ENCODE measurements around the gene METTL21C. TPM values are rescaled to one million over a fixed set of nuclear protein-coding genes. Genes with fewer than 3 reads are reported as not detected.

The METTL21C gene
- total RNA-seq, 1 donor from 2014 or later: not detected

DNA sequence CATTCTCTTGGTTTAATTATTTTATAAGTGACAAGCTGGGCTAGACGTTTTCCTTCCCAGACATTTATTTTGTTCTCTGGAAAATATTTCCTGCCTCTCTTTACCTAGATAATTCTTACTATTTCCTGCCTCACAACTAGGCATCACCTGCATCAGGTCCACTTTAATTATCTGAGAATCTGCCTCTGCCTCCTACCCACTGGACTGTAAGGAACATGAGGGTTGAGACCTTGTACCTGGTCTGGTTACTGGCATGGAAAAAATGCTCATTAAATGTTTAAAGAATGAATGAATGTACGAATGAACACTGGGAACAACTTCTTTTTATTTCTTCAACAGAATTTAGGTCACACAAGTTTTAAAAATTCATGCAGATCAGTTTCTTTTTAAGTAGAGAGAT, 13.4 kb upstream of the METTL21C start:
- DNase-seq (ENCODE audit: low read depth) (no peak), FAIRE-seq (no peak)
- Histone ChIP-seq H3K36me3 (ENCODE audit: control insufficient read depth, insufficient read depth, low read length) (no peaks in the 10 kb centered on the region), H3K27me3 (ENCODE audit: control insufficient read depth, insufficient read depth, low read length) (no peaks in the 10 kb centered on the region), H3K4me3 (ENCODE audit: low read depth, low read length) (no peak overlapping the region)
- TF ChIP-seq, protein P1, sequence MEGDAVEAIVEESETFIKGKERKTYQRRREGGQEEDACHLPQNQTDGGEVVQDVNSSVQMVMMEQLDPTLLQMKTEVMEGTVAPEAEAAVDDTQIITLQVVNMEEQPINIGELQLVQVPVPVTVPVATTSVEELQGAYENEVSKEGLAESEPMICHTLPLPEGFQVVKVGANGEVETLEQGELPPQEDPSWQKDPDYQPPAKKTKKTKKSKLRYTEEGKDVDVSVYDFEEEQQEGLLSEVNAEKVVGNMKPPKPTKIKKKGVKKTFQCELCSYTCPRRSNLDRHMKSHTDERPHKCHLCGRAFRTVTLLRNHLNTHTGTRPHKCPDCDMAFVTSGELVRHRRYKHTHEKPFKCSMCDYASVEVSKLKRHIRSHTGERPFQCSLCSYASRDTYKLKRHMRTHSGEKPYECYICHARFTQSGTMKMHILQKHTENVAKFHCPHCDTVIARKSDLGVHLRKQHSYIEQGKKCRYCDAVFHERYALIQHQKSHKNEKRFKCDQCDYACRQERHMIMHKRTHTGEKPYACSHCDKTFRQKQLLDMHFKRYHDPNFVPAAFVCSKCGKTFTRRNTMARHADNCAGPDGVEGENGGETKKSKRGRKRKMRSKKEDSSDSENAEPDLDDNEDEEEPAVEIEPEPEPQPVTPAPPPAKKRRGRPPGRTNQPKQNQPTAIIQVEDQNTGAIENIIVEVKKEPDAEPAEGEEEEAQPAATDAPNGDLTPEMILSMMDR (IDR thresholded peaks at IDR 0.05; ENCODE audit: insufficient read depth, low read length, severe bottlenecking): no peak

- TF ChIP-seq, protein P1 (IDR thresholded peaks at IDR 0.05; ENCODE audit: insufficient read depth, low read length, severe bottlenecking): no peak
- Histone ChIP-seq H3K36me3 (ENCODE audit: control insufficient read depth, insufficient read depth, low read length) (no peaks in the 10 kb centered on the region), H3K4me3 (ENCODE audit: low read depth, low read length) (no peak overlapping the region), H3K27me3 (ENCODE audit: control insufficient read depth, insufficient read depth, low read length) (no peaks in the 10 kb centered on the region)
- peak; percentile 89 for DNase-seq (ENCODE audit: low read depth)
- FAIRE-seq: peak; percentile 85
Observed at GRCh38 chr13:102707467-102707866, 12.6 kb upstream of the METTL21C start.

DNA sequence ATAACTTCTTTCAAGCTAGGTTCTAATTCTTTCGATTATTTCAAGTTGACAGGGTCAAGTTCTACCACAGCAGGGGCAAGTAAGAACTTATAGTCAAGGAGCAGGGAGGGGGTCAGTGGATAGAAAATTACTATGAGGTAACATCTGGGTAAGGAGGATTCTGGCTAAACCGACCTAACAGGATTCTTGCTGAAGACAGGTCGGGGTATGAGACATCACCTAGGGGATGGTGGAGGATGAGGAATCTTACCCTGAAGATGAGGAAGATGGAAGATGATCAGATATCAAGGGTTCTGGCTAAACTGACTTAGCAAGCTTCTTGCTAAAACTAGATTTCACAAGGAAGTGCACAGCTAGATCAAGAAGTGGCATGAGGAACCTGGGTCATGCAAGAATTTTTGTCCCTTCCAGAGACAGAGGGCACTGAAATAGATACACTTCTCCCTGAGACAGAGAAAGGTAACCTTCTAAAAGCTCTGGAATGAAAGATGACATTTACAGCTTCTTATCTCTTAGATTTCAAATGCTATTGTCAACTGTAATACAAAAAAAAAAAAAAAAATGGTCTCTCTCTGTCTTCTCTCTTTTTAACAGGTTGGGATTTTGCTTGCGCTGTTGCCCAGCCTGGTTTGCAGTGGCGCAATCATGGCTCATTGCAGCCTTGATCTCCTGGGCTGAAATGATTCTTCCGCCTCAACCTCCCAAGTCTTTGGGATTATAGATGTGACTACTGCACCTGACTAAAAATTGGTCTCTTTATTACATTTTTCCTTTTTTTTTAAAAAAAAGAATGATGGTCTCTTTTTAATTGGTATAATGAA, 9.6 kb upstream of the METTL21C start:
- peak; percentile 52 for FAIRE-seq
- DNase-seq (ENCODE audit: low read depth): peak; percentile 77
- no peaks in the 10 kb centered on the region for H3K36me3 ChIP-seq (ENCODE audit: control insufficient read depth, insufficient read depth, low read length)
- no peak overlapping the region for H3K4me3 ChIP-seq (ENCODE audit: low read depth, low read length)
- no peaks in the 10 kb centered on the region for H3K27me3 ChIP-seq (ENCODE audit: control insufficient read depth, insufficient read depth, low read length)
- TF ChIP-seq, protein P1 (IDR thresholded peaks at IDR 0.05; ENCODE audit: insufficient read depth, low read length, severe bottlenecking): no peak

DNA sequence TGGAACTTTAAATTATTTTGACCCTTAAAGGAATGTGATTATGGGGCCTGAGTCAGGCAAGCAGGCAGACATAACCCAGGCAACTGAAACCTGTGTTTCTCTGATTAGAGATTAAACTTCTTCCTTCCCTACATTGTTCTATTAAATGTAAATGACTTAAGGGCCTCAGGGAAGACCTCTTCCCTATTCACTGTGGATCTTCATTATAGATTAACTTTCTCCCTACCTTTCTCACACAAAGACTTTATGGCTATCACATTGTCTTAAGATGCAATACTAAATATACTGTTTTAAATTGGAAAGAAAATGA, 8.8 kb upstream of the METTL21C start:
- no peaks in the 10 kb centered on the region for H3K27me3 ChIP-seq (ENCODE audit: control insufficient read depth, insufficient read depth, low read length)
- DNase-seq (ENCODE audit: low read depth): no peak
- H3K36me3 ChIP-seq (ENCODE audit: control insufficient read depth, insufficient read depth, low read length): no peaks in the 10 kb centered on the region
- no peak for FAIRE-seq
- H3K4me3 ChIP-seq (ENCODE audit: low read depth, low read length): no peak overlapping the region
- TF ChIP-seq, protein P1 (IDR thresholded peaks at IDR 0.05; ENCODE audit: insufficient read depth, low read length, severe bottlenecking): no peak

- H3K27me3 ChIP-seq (ENCODE audit: control insufficient read depth, insufficient read depth, low read length): no peaks in the 10 kb centered on the region
- no peak for DNase-seq (ENCODE audit: low read depth)
- no peak overlapping the region for H3K4me3 ChIP-seq (ENCODE audit: low read depth, low read length)
- TF ChIP-seq, protein P1 (IDR thresholded peaks at IDR 0.05; ENCODE audit: insufficient read depth, low read length, severe bottlenecking): no peak
- H3K36me3 ChIP-seq (ENCODE audit: control insufficient read depth, insufficient read depth, low read length): no peaks in the 10 kb centered on the region
- FAIRE-seq: no peak
Observed at GRCh38 chr13:102702965-102703725, 8.3 kb upstream of the METTL21C start.

All from bronchial epithelial cell (primary cell).